ENCODE results near the gene ITM2B. TPM values are rescaled to one million over a fixed set of nuclear protein-coding genes. Genes with fewer than 3 reads are reported as not detected.
A peak's percentile ranks its signal among the peaks of the same experiment; 100 is the strongest.
"Not testable (repeated sequence)": the region's sequence is repeated elsewhere in the genome, so short reads cannot be mapped to it uniquely, and the experiment has no call there.

Gene ITM2B
- total and polyA plus RNA-seq, 5 donors: 585 to 643 (median 621) TPM

DNA sequence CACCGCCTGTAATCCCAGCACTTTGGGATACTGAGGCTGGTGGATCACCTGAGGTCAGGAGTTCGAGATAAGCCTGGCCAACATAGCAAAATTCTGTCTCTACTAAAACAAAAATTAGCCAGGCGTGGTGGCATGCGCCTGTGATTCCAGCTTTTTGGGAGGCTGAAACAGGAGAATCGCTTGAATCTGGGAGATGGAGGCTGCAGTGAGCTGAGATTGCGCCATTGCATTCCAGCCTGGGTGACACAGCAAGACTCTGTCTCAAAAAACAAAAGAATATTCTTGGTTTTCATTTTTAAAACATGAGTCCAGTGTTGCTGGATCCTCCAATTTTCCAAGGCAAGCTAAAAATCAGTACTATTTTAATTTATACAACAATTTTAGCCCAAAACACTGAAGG lies 6.4 kb downstream of the ITM2B start:
- not testable (repeated sequence) for H3K27me3 ChIP-seq (ENCODE audit: control insufficient read depth, insufficient read depth); H3K9me3 ChIP-seq (ENCODE audit: control insufficient read depth, low read length); H3K4me3 ChIP-seq (ENCODE audit: low read length); H3K4me1 ChIP-seq (ENCODE audit: control insufficient read depth, insufficient read depth, low read length); H3K27ac ChIP-seq (ENCODE audit: low read length); DNase-seq; ATAC-seq
- WGBS: 95% methylated on average over 6 of the region's 6 CpGs
- intact Hi-C loops (cut with DNase I): loop anchor here (10.0 kb wide), 3 partner anchors 65 to 145 kb away; partner anchors contain the start of genes MED4 (in 2 of the 4) and RB1 (in 2 of the 4)

DNA sequence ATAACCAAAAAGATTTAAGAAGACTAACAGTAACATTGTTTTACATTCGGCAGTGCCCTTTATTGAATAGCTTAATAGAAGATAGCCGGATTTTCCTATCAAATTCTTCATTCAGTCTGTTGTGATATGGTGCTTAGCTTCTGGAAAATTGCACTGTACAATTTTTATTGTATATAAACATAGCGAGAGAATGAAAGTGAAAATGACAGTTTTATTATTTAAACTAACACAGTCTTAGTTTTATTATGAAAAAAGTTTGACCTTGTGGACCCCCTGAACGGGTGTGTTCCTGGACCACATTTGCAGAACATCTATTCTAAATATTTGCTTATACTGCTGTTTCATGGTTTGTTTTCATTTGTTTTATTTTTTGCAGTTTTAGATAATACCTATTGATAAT lies 8.6 kb downstream of the ITM2B start:
- ATAC-seq (no peak), DNase-seq (no peak)
- Histone ChIP-seq H3K27me3 (ENCODE audit: control insufficient read depth, insufficient read depth) (no peaks in the 10 kb centered on the region), H3K9me3 (ENCODE audit: control insufficient read depth, low read length) (no peaks in the 10 kb centered on the region), H3K4me3 (ENCODE audit: low read length) (no peak overlapping the region), H3K27ac (ENCODE audit: low read length) (no peak overlapping the region), H3K4me1 (ENCODE audit: control insufficient read depth, insufficient read depth, low read length) (no peaks in the 10 kb centered on the region)
- 60% methylated on average over 4 of the region's 4 CpGs for WGBS
- intact Hi-C loops (cut with DNase I): loop anchor here in 1 of 4 donors (10.0 kb wide), 1 partner anchor 63 kb away; the partner anchor contains the start of gene RB1

DNA sequence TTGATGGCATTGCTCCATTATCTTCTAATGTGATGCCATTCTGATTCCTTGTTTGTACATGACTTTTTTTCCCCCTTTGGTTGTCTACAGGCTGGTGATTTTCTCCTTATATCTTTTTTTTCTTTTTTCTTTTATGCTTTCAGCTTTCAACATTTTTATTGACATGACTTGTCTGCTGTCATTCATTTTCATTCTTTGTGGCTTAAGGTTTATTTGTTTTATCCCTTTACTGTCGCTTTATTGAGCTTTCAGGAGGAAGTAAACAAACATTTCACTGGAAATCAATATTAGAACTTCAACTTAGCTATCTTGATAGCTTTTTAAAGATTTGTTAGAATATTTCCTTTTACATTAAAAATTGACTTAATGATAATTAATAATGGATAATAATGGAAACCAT lies 9.7 kb downstream of the ITM2B start:
- Histone ChIP-seq H3K27me3 (ENCODE audit: control insufficient read depth, insufficient read depth) (no peaks in the 10 kb centered on the region), H3K27ac (ENCODE audit: low read length) (no peak overlapping the region), H3K4me1 (ENCODE audit: control insufficient read depth, insufficient read depth, low read length) (no peaks in the 10 kb centered on the region), H3K4me3 (ENCODE audit: low read length) (no peak overlapping the region), H3K9me3 (ENCODE audit: control insufficient read depth, low read length) (no peaks in the 10 kb centered on the region)
- DNase-seq (no peak), ATAC-seq (no peak)
- WGBS: 90% methylated on average over 1 of the region's 1 CpG
- intact Hi-C loops (cut with DNase I): loop anchor here in 1 of 4 donors (10.0 kb wide), 1 partner anchor 62 kb away; the partner anchor contains the start of gene RB1

DNA sequence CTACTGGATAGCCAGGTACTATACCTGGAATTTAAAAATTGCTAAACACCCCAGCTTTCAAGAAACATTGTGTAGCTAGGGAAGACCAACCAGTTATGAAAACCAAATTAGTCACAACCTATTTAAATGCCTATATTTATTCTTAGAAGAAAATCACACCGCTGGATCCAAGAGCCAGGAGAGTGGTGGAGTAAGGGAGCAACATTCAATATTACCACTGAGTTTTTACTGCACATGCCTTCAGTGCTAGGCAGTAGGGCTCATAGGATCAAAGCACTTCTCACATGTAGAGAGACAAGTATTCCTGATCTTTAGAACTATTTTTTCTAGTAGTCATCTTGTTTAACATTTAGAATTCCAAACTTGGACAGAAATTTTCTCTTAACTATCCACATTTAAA lies 11.2 kb downstream of the ITM2B start:
- no peaks in the 10 kb centered on the region for H3K27me3 ChIP-seq (ENCODE audit: control insufficient read depth, insufficient read depth)
- no peak overlapping the region for H3K27ac ChIP-seq (ENCODE audit: low read length)
- ATAC-seq (peak in 1 of 2 donors; percentile 54), DNase-seq (no peak)
- no peaks in the 10 kb centered on the region for H3K9me3 ChIP-seq (ENCODE audit: control insufficient read depth, low read length)
- 58% methylated on average over 1 of the region's 1 CpG for WGBS
- H3K4me1 ChIP-seq (ENCODE audit: control insufficient read depth, insufficient read depth, low read length): no peaks in the 10 kb centered on the region
- H3K4me3 ChIP-seq (ENCODE audit: low read length): no peak overlapping the region
- intact Hi-C loops (cut with DNase I): loop anchor here in 1 of 4 donors (10.0 kb wide), 1 partner anchor 61 kb away; the partner anchor contains the start of gene RB1

DNA sequence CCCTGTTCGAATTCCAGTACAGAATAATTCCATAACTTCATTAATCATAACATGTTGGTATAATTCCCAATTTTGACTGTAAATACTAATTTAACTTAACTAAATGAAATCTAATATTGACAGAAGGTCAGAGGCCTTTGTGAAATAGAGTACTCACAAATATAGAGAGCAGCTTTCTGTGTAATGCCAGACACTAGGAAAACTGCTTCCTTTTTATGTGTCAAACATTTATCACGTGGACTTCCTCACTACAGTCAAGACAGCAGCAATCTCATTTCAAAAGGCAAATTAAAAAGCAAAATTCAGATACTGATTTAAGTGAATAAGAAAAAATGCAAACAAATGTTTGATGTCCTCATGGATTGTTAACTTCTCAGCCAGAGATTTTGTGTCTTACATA lies 13.1 kb downstream of the ITM2B start:
- H3K27me3 ChIP-seq (ENCODE audit: control insufficient read depth, insufficient read depth): no peaks in the 10 kb centered on the region
- ATAC-seq: no peak
- intact Hi-C loops (cut with DNase I): loop anchor here in 1 of 4 donors (10.0 kb wide), 1 partner anchor 59 kb away; the partner anchor contains the start of gene RB1
- WGBS: 49% methylated on average over 2 of the region's 2 CpGs
- H3K4me3 ChIP-seq (ENCODE audit: low read length): no peak overlapping the region
- H3K9me3 ChIP-seq (ENCODE audit: control insufficient read depth, low read length): no peaks in the 10 kb centered on the region
- no peaks in the 10 kb centered on the region for H3K4me1 ChIP-seq (ENCODE audit: control insufficient read depth, insufficient read depth, low read length)
- no peak for DNase-seq
- no peak overlapping the region for H3K27ac ChIP-seq (ENCODE audit: low read length)

DNA sequence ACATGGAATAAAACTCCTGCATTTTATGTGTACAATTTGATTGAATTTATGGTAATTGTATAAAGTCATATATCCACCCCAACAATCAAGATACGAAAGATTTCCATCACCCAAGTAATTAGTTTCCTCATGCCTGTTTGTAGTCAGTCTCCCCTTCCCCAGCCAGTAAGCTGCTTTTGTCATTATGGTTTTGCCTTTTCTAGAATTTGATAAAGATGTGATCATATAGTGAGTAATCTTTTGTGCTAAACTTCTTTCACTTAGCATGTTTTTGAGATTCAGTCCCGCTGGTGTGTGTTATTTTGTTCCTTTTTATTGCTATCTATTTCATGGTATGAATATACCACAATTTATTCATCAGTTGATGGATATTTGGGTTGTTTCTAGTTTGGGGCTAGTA lies 16.0 kb downstream of the ITM2B start:
- H3K27ac ChIP-seq (ENCODE audit: low read length): no peak overlapping the region
- H3K9me3 ChIP-seq (ENCODE audit: control insufficient read depth, low read length): no peaks in the 10 kb centered on the region
- WGBS: 81% methylated on average over 2 of the region's 2 CpGs
- peaks cover 3% of the 10 kb centered on the region for H3K4me1 ChIP-seq (ENCODE audit: control insufficient read depth, insufficient read depth, low read length)
- no peaks in the 10 kb centered on the region for H3K27me3 ChIP-seq (ENCODE audit: control insufficient read depth, insufficient read depth)
- no peak overlapping the region for H3K4me3 ChIP-seq (ENCODE audit: low read length)
- intact Hi-C loops (cut with DNase I): loop anchor here in 1 of 4 donors (10.0 kb wide), 1 partner anchor 56 kb away; the partner anchor contains the start of gene RB1
- DNase-seq (no peak), ATAC-seq (no peak)

DNA sequence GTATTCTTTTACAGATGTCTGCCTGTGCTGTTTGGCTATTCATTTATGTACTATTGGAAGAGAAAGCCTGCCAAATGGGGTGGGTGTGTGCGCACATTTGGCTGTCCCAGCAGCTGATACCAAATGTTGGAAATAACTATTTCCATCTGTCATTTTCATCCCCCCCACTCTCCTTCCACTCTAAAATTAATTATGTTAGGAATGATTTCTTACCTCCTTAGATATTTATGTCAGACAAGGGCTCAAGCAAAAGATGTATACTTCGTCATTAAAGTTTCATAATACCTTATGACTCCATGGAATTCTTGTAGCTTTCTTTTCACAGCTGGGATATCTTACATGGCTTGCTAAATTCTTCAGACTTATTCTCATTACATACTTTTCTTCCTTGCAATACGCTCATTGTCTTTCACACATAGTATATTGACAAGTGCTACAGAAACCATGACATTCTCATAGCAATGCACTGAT lies 18.6 kb downstream of the ITM2B start:
- peaks cover 3% of the 10 kb centered on the region for H3K4me1 ChIP-seq (ENCODE audit: control insufficient read depth, insufficient read depth, low read length)
- peak; percentile 31 to 67 (median 36) for DNase-seq
- peak; percentile 66 to 80 for ATAC-seq
- intact Hi-C loops (cut with DNase I): no loop called here
- no peak overlapping the region for H3K27ac ChIP-seq (ENCODE audit: low read length)
- 55% methylated on average over 3 of the region's 3 CpGs for WGBS
- H3K9me3 ChIP-seq (ENCODE audit: control insufficient read depth, low read length): no peaks in the 10 kb centered on the region
- H3K27me3 ChIP-seq (ENCODE audit: control insufficient read depth, insufficient read depth): no peaks in the 10 kb centered on the region
- no peak overlapping the region for H3K4me3 ChIP-seq (ENCODE audit: low read length)

DNA sequence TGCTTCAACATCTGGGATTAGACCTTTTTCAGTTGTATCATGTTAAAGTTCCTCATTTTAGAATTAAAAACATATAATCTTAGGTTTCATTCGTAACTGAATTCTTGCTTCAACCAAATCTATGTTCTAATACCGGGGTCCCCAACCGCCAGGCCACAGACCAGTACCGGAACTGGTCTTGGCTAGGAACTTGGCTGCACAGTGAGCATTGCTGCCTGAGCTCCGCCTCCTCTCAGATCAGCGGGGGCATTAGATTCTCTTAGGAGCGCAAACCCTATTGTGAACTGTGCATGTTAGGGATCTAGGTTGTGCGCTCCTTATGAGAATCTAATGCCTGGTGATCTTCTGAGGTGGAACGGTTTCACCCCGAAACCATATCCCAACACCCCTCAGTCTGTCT lies 19.2 kb downstream of the ITM2B start:
- Histone ChIP-seq H3K27me3 (ENCODE audit: control insufficient read depth, insufficient read depth) (no peaks in the 10 kb centered on the region), H3K4me1 (ENCODE audit: control insufficient read depth, insufficient read depth, low read length) (peaks cover 3% of the 10 kb centered on the region), H3K9me3 (ENCODE audit: control insufficient read depth, low read length) (no peaks in the 10 kb centered on the region), H3K4me3 (ENCODE audit: low read length) (no peak overlapping the region), H3K27ac (ENCODE audit: low read length) (peak overlapping the region; percentile 75)
- WGBS: 79% methylated on average over 10 of the region's 10 CpGs
- ATAC-seq (peak; percentile 62 to 75), DNase-seq (peak in 2 of 3 donors; percentile 55 to 58)
- intact Hi-C loops (cut with DNase I): no loop called here

DNA sequence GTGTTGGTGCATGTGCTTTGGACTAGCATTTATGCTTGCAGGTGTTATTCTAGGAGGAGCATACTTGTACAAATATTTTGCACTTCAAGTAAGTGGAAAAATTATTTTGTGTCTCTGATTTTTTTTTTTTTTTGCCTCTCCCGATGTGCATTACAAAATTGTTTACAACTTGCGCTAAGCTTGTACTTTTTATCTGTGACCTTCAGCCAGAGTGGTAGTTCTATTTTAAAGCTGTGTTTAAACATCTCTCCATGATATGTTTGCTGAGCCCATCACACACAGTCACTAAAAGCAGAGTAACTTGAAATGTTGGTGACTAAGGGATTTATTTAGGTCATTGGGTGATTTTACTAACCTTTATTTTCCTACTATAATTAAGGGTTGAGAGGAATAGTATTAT lies 20.8 kb downstream of the ITM2B start:
- Histone ChIP-seq H3K27me3 (ENCODE audit: control insufficient read depth, insufficient read depth) (no peaks in the 10 kb centered on the region), H3K4me3 (ENCODE audit: low read length) (no peak overlapping the region), H3K4me1 (ENCODE audit: control insufficient read depth, insufficient read depth, low read length) (peaks cover 3% of the 10 kb centered on the region), H3K9me3 (ENCODE audit: control insufficient read depth, low read length) (no peaks in the 10 kb centered on the region), H3K27ac (ENCODE audit: low read length) (no peak overlapping the region)
- intact Hi-C loops (cut with DNase I): no loop called here
- WGBS: 65% methylated on average over 2 of the region's 2 CpGs
- DNase-seq: no peak
- ATAC-seq: no peak

DNA sequence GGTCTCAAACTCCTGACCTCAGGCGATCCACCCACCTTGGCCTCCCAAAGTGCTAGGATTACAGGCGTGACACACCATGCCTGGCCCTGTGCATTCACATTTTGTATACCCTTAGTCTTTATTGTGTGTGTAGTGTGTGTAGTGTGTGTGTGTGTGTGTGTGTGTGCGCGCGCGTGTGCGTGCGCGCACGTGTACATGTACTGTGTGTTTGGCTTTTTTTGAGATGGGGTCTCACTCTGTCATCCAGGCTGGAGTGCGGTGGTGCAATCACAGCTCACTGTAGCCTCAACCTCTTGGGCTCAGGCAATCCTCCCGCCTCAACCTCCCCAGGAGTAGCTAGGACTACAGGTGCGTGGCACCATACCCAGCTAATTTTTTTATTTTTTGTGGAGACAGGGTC lies 22.1 kb downstream of the ITM2B start:
- no peaks in the 10 kb centered on the region for H3K9me3 ChIP-seq (ENCODE audit: control insufficient read depth, low read length)
- no peak overlapping the region for H3K27ac ChIP-seq (ENCODE audit: low read length)
- WGBS: 95% methylated on average over 13 of the region's 13 CpGs
- intact Hi-C loops (cut with DNase I): no loop called here
- DNase-seq (peak in 1 of 3 donors; percentile 31), ATAC-seq (no peak)
- no peak overlapping the region for H3K4me3 ChIP-seq (ENCODE audit: low read length)
- peaks cover 3% of the 10 kb centered on the region for H3K4me1 ChIP-seq (ENCODE audit: control insufficient read depth, insufficient read depth, low read length)
- H3K27me3 ChIP-seq (ENCODE audit: control insufficient read depth, insufficient read depth): no peaks in the 10 kb centered on the region

DNA sequence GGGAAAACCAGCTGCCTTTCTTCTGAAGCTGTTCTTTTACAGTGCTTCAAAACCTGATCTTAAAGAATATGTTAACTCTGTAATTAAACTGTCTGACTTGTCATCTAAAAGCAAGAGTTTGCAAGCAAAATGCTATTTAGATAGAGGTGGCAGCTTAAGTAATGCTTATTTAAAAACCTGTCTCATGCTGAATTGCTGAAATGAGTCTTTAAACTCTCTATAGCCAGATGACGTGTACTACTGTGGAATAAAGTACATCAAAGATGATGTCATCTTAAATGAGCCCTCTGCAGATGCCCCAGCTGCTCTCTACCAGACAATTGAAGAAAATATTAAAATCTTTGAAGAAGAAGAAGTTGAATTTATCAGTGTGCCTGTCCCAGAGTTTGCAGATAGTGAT lies 22.9 kb downstream of the ITM2B start:
- Histone ChIP-seq H3K9me3 (ENCODE audit: control insufficient read depth, low read length) (no peaks in the 10 kb centered on the region), H3K27ac (ENCODE audit: low read length) (no peak overlapping the region), H3K27me3 (ENCODE audit: control insufficient read depth, insufficient read depth) (no peaks in the 10 kb centered on the region), H3K4me1 (ENCODE audit: control insufficient read depth, insufficient read depth, low read length) (peaks cover 3% of the 10 kb centered on the region), H3K4me3 (ENCODE audit: low read length) (no peak overlapping the region)
- intact Hi-C loops (cut with DNase I): no loop called here
- DNase-seq: no peak
- no peak for ATAC-seq
- 37% methylated on average over 1 of the region's 1 CpG for WGBS

DNA sequence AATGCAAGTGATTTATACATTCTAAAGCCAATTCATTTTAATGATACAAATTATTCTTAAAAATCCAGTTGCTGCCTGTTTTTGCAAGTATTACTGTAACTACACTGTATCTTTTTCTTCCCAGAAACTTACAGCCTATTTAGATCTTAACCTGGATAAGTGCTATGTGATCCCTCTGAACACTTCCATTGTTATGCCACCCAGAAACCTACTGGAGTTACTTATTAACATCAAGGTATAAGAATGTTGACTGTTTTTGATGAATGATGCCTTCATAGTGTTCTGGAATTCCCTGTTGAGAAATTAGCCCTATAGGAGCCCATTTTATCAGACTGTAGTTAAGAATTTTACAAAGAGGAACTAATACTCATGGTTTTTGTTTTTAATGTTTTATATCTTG lies 25.0 kb downstream of the ITM2B start:
- Histone ChIP-seq H3K27ac (ENCODE audit: low read length) (no peak overlapping the region), H3K4me1 (ENCODE audit: control insufficient read depth, insufficient read depth, low read length) (no peaks in the 10 kb centered on the region), H3K9me3 (ENCODE audit: control insufficient read depth, low read length) (no peaks in the 10 kb centered on the region), H3K4me3 (ENCODE audit: low read length) (no peak overlapping the region), H3K27me3 (ENCODE audit: control insufficient read depth, insufficient read depth) (no peaks in the 10 kb centered on the region)
- no peak for DNase-seq
- no peak for ATAC-seq
- intact Hi-C loops (cut with DNase I): no loop called here
